ENCODE data around the gene FRRS1.
A peak's percentile ranks its signal among the peaks of the same experiment; 100 is the strongest.

Gene FRRS1

GRCh38 chr1:99727575-99728185 lies 38.8 kb downstream of the FRRS1 start:
- no peak for DNase-seq

GRCh38 chr1:99726818-99727217 lies 39.6 kb downstream of the FRRS1 start:
- no peak for DNase-seq

GRCh38 chr1:99726407-99726806 lies 40.0 kb downstream of the FRRS1 start:
- DNase-seq, result no peak

- DNase-seq, result no peak
Measured at GRCh38 chr1:99725996-99726395, 40.4 kb downstream of the FRRS1 start.

- DNase-seq, result no peak
Measured at GRCh38 chr1:99723251-99723650, 43.2 kb downstream of the FRRS1 start.

GRCh38 chr1:99717005-99717404 lies 49.4 kb downstream of the FRRS1 start:
- DNase-seq, result no peak

GRCh38 chr1:99713006-99713405 lies 53.4 kb downstream of the FRRS1 start:
- no peak for DNase-seq

- DNase-seq, result no peak
Measured at GRCh38 chr1:99710994-99711393, 55.4 kb downstream of the FRRS1 start.

GRCh38 chr1:99707535-99708142 lies 58.8 kb downstream of the FRRS1 start:
- peak; percentile 33 to 51 for DNase-seq

- DNase-seq, result no peak
Measured at GRCh38 chr1:99705385-99705784, 61.0 kb downstream of the FRRS1 start.

GRCh38 chr1:99704356-99704816 lies 62.0 kb downstream of the FRRS1 start:
- DNase-seq, result no peak

- DNase-seq, result no peak
Measured at GRCh38 chr1:99702221-99702620, 64.2 kb downstream of the FRRS1 start.

GRCh38 chr1:99700020-99700419 lies 66.4 kb downstream of the FRRS1 start:
- no peak for DNase-seq

GRCh38 chr1:99697580-99697979 lies 68.9 kb downstream of the FRRS1 start:
- DNase-seq, result no peak

GRCh38 chr1:99696616-99697015 lies 69.8 kb downstream of the FRRS1 start:
- DNase-seq, result no peak

- DNase-seq, result no peak
Measured at GRCh38 chr1:99691175-99691574, 75.3 kb downstream of the FRRS1 start.

GRCh38 chr1:99685516-99686180 lies 80.8 kb downstream of the FRRS1 start:
- DNase-seq, result peak; percentile 10 to 22

GRCh38 chr1:99682291-99682751 lies 84.1 kb downstream of the FRRS1 start:
- no peak for DNase-seq

- DNase-seq, result no peak
Measured at GRCh38 chr1:99681583-99681982, 84.9 kb downstream of the FRRS1 start.

- DNase-seq, result no peak
Measured at GRCh38 chr1:99680270-99680669, 86.2 kb downstream of the FRRS1 start.

GRCh38 chr1:99677416-99677815 lies 89.0 kb downstream of the FRRS1 start:
- DNase-seq, result no peak

- no peak for DNase-seq
Measured at GRCh38 chr1:99676876-99677275, 89.6 kb downstream of the FRRS1 start.

- DNase-seq, result no peak
Measured at GRCh38 chr1:99675994-99676393, 90.4 kb downstream of the FRRS1 start.

GRCh38 chr1:99675292-99675691 lies 91.1 kb downstream of the FRRS1 start:
- DNase-seq, result no peak

Data from CD4-positive, alpha-beta T cell treated with Interleukin-1 beta for 1 hour (primary cell).